Measurements from ENCODE around the gene STON2.

DNA sequence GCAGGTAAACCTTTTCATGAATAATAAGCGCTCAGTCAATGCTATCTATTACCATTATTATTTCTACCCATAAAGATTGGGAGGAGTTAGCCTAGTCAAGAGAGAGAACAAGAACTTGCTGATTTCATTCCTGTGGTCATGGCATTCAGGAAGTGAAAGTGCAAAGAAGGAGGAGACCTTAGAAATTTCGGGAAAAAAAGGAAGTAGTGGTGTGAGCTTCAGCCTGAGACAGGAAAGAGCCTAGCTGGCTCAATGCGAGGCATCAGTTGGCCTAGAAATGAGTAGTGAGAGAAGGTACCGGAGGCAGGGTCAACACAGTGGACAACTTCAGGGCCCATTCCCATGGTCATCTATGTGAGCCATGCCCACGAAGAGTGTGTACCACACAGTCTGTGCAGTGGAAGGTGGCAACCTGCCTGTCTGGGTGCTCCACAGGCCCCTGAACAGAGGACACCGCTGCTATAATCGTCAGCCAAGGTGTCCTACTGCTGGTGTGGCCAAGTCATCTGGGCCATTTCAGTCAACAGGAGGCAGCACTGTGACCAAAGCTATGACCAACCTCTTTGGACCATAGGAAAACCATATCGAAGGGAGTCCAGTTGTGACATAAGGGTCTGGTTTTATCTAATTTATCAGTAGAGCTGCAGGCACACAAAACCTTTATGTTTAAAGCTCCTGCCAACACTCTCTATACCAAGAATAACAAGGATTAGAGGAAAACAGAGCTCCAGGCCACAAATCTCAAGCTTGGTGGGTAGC is 16.2 kb upstream of the STON2 start:
- TF ChIP-seq NFIC (IDR thresholded peaks at IDR 0.05; ENCODE audit: low read length) (no peak), ZNF567 (CRISPR knock-in tag; IDR thresholded peaks at IDR 0.05; ENCODE audit: borderline replicate concordance) (no peak), HMG20B (CRISPR knock-in tag; conservative IDR thresholded peaks at IDR 0.05) (no peak), ZSCAN25 (CRISPR knock-in tag; IDR thresholded peaks at IDR 0.05) (no peak), TP53 (CRISPR knock-in tag; conservative IDR thresholded peaks at IDR 0.05) (no peak), ZNF232 (CRISPR knock-in tag; IDR thresholded peaks at IDR 0.05; ENCODE audit: borderline replicate concordance) (no peak), MTA1 (CRISPR knock-in tag; IDR thresholded peaks at IDR 0.05; ENCODE audit: borderline replicate concordance) (no peak), RFX5 (IDR thresholded peaks at IDR 0.05; ENCODE audit: low read depth, low read length) (no peak), MYC (CRISPR knock-in tag; IDR thresholded peaks at IDR 0.05; ENCODE audit: borderline replicate concordance) (no peak), HDAC2 (CRISPR knock-in tag; IDR thresholded peaks at IDR 0.05) (no peak), NAIF1 (CRISPR knock-in tag; IDR thresholded peaks at IDR 0.05; ENCODE audit: borderline replicate concordance) (no peak), JUNB (CRISPR knock-in tag; IDR thresholded peaks at IDR 0.05; ENCODE audit: borderline replicate concordance) (no peak), KLF16 (CRISPR knock-in tag; IDR thresholded peaks at IDR 0.05) (no peak), MAFK (conservative IDR thresholded peaks at IDR 0.05 in 1 of 2, IDR thresholded peaks at IDR 0.05 in 1 of 2; ENCODE audit: low read length in 2 of 2) (no peak)
